Stimulated activated CD8-positive, alpha-beta memory T cell treated with anti-CD3 and anti-CD28 coated beads, Interleukin-7, amount 100 ng/mL, for 24 hours (primary cell): ENCODE results near the gene SLC9A9.

Experiments
- DNase-seq: peaks from one replicate; pipeline ENCODE4 v3.0.0-alpha.2; 2020; ENCODE audit warnings: low read depth

SLC9A9 gene

DNA sequence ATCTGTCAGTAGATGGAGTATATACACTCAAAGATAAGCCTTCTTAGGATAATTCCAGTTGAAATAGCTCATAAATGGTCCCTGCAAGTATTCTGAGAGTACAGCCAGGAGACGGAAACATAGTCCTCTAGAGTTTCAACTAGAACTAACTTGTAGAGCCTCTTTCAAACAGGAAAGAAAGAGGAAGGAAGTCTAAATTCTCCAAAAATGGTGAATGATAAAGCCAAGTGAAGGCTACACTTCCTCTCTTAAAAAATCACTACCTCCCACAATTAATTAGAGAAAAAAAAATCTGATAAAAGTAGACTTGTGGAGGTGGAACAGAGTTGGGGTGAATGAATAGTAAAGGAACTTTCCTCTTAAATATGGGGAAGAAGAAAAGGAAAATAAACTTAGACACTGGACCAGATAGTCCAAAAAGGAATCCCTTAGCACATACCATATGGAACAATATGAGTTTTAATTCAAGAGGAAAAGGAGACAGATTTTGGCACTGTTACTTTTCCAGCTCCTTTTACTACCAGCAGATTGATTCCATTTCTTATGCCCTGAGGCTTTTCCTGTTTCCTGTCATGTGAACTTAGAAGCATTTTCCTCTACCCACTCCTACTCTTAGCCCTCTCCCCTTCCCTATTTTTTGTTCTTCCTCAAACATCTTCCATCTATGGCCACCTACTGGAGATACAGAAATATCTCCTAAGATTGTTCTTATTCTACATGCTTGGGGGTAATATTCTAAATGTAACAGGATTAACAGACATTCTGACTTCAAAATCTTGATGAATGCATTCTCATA is 521.1 kb downstream of the SLC9A9 start:
- DNase-seq = no peak

DNA sequence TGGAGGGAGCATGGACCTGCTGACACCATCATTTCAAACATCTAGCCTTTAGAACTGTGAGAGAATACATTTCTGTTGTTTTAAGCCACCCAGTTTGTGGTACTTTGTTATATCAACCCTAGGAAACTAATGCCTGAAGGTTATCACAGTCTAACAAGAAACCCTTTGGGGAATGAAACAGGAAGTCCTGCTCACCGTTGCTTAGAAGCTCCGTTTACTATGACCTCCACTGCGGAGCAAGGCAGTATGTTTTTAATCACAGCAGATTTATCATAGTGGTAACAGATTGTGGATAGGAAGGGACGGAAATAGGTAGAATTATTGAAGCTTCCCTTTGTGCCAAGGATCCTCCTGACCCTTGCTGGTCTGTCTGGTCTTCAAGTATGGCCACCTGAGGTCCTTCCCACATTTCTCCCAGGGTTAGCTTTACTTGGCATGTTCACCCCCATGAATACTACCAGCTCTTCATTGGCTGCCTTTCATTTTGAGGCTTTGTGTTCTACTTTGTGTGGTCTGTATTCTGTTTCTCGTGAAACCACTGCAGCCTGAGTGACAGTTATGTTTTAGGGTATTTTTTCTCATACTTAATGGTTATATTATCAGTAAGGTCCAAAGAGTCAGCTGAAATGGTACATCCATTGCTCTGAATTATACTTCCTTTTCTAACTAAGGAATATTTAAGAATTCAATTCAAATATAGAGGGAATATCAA is 527.1 kb downstream of the SLC9A9 start:
- DNase-seq = no peak

- DNase-seq = no peak
Observed at GRCh38 chr3:143315766-143316165, 532.5 kb downstream of the SLC9A9 start.

DNA sequence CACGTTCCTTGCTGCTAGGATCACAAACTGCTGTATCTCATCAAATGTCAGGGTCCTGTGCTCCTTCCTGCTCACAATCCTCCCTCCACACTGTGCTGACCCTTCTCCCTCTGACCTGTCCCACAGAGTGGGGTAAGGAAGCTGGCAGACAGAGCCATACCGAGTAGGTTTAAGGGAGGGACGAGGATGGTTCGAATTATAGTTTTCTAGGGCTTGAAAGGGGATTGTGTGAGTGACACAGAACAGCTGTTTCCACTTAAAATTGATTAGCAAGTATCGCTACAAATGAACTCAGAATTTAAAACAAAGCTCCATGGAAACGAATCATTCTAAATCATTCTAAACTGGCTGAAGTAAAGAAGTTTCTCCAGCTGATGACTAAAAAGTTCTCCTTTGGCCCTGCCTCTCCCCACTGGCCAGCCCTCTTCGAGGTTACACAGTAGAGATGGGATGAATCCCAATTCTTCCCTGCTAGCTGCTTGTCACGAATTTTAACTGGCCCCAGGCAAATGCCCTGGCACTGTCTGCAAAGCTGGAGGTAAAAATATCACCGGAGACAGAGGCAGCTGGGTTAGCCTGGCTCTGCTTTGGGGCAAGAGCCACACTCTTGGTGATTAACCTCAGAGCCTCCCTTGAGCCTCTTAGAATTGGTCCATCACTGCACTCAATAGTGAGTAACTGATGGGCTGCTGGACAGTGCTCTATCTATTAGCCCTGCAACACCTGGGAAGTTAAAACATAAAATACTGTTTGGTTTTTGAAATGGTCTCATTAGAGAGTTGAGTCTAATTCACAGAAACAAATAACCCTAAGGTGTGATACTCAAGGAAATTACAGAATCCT is 533.8 kb downstream of the SLC9A9 start:
- DNase-seq = no peak

GRCh38 chr3:143313893-143314188 is 534.4 kb downstream of the SLC9A9 start:
- DNase-seq = no peak

DNA sequence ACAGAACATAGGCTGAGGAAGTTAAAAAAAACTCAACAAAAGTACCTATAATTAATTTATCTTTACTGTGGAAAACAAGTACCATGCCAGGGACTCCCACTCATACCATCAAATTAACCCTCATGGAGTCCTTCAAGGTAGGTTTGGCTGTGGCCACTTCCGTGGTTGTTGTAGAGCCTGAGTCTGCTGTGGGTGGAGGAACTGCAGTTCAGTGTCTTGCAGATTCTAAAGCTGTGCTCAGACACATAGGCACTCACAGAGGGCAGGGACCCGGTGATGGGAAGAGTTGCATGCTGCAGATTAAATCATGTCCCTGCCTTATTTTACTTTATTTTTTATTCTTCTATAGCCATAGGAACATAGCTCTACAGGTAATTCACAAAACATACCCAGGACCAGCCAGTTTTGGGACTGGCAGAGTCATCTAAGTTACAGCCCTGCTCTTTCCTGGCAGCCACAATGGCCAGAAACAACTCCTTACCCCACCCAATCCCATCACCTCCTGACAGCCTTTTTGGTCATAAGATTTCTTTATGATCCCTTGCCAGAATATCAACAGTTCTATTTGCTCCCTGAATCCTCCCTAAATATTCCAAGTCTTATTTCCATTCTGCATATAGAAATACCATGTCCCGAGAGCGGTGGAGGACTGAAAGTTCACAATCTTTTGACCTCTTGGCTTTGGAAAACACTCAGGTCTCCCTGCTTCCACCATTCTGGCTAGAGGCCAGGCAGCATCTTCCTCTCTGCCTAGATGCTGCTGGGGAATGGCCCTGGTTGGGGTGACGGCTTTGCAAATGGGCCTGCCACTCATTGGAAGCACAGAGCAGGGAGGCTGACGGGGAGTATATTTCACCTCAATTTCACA is 535.0 kb downstream of the SLC9A9 start:
- DNase-seq = no peak

- no peak for DNase-seq
Observed at GRCh38 chr3:143311096-143311495, 537.2 kb downstream of the SLC9A9 start.

DNA sequence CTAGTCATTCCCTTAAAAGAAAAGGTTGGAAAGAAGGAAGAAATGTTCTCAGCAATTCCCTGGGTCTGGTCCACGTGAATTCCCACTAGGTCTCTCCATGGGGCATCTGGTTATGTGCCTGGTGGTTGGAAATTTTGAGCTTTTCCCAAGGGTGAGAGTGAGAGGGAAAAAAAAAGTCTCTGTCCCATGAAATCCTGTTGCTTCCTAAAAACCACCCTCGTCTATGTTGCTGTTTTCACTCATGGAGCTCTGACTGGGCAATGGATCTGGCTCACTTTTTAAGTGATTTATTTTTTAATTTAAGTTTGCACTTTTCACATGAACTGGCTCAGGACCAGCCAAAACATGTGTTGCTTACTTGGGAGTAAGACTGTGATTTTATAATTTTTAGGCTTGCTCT is 538.6 kb downstream of the SLC9A9 start:
- DNase-seq = no peak

DNA sequence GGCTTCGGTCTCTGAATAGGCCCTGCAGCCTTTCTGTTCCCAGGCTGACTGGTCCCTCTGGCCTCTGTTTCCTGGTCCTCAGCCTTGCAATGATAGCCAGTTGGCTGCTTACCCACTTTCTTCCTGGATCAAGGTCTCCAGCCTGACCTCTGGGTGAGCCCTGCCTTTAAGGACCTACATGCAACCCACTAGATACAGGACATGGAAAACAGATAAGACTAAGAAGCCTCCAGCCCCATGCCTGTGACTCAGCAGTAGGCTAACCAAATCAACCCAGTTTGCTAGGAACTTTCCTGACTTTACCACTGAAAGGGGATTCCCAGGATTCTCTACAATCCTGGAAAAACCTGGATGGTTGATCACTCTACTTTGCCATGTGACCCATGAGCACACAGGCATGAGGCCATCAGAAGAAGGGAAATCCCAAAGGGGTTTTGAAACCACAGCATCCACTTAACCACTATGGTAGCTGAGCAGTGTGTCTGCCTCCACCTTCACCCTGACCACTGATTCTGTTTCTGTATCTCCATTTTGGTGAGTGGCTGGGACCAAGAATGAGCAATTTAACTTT is 540.6 kb downstream of the SLC9A9 start:
- DNase-seq = no peak

DNA sequence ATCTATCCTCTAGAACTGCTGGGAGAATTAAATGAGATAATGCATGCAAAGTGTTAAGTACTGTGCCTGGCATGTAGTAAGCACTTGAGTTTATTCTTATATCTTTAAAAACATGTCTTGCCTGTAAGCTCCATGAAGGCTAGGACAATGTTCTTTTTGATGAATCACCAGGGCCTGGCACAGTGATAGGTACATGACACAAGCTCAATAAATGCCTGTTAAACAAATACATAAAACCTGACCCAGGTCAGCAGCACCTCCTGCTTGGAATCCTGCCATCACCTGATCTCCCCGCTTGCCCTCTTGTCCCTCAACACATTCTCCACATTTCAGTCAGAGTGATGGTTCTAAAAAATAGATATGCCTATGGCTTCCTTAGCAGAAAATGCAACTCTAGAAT is 541.9 kb downstream of the SLC9A9 start:
- DNase-seq = no peak

GRCh38 chr3:143302638-143303171 is 545.6 kb downstream of the SLC9A9 start:
- DNase-seq = no peak

DNA sequence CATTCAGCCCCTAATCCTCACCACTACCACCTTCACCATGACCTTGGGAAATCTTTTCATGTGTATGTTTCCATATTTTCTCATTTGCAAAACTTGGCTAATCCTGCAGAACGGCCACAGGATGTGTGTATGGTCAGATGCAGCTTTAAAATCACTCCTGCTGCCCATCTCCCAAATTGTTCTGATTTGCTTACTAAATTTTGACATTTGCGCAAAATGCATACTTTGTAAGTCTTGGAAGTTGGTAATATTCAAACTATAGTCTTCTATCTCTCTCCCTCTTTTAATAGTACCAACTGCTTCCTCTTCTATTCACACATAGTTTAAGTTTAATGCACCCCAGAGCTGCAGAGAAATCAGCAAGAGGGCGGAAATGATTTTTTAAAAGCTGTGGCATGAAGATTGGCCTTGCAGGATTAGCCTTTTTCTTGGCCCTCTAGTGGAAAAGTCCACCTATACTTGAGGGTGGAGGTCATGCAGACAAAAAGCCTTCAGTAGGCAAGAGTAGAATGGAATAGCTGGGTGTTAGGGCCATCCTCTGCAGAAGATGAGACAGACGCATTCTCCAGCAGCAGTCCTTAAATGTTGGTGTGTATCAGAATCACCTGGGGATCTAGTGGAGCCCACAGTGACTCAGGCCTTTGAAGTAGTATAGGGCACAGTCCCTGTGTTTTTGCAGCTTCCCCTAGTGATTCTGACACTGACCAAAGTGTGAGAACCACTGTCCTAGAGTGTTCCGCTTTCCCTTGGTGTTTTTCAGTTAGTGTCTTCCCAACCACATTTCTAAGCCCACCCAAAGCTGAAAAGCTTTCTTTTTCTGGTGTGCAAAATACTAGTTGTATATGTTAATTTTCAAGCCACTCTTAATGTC is 547.0 kb downstream of the SLC9A9 start:
- DNase-seq = no peak

GRCh38 chr3:143298886-143299535 is 549.3 kb downstream of the SLC9A9 start:
- no peak for DNase-seq

- no peak for DNase-seq
Observed at GRCh38 chr3:143298380-143298779, 549.9 kb downstream of the SLC9A9 start.

DNA sequence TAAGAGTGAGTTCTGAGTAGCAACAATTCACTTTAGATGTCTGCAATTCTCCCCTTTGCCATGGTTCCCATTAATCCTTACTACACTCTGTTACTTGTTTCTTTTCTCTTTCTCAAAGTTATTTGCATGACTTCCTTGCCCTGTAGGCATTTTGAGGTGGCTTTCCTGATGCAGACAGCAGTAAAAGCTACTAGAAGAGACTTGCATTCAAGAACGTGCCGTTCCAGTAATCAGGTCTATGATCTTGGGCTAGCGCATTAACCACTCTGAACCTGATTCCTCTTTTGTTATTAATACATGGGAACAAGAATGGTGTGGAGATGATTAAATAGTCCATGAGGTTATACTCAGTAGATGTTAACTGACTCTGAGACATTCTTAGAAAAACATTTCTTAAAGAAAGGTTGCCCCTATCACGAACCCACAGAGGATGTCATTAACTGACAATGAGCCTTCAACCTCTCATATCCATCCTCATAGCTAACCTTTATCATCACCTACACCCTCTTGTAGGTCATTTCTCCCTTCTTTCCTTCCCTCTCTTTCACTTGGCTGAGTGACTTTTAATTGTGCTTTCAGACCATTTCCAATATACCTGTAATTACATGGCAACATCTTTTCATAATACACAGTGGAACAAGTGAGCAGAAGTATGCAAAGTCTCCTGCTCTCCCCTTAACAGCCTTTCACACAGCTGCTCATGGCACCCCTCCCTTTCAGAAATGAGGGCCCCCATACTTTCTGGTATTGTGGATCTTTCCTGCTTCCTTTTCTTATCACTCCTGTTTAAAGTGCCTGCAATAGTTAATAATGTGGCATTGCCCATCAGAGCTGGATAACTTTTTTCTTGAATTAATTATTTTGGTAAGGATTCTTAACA is 552.8 kb downstream of the SLC9A9 start:
- DNase-seq = no peak

DNA sequence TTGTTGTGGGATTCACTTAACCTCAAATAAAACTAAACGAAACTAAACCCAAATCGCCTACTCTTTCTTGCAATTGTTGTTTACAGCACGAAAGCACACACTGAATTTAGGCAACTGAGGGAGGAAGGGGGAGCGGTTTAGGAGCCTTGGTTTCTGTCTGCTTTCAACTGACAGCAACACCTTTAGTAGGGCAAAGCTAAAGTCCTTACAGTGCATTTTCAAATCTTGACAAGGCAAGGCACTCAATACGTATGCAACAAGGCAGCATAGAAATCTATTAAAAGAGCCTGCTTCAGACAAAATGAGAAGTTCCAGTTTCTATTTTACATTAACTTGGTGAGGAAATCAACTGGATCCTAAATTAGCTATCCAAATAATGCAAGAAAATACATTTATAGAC is 554.1 kb downstream of the SLC9A9 start:
- DNase-seq = no peak

- no peak for DNase-seq
Observed at GRCh38 chr3:143291836-143292447, 556.3 kb downstream of the SLC9A9 start.

DNA sequence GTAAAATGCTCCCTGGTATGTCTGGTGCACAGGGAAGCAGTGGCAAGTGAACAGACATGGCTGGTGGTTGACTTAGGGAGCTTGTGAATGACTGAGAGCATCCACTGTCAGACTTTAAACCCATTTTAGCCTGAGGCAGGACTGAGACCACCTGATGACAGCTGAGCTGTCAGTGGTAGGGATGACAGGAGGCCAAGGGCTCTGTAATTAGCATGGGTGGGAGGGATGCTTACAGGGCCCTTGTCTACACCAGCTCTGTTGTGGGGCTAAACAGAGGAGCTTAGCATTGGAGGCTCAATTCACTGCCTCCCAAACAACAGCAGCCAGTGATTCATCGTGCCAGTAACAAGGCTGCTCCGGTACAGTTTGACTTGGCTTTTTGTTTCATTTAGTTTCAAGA is 559.3 kb downstream of the SLC9A9 start:
- DNase-seq = no peak
